Neural progenitor cell (in vitro differentiated cells): ENCODE data around the gene ABI3BP. TPM values are rescaled to one million over a fixed set of nuclear protein-coding genes. Genes with fewer than 3 reads are reported as not detected.

Experiments
- DNase-seq: peaks from one replicate; pipeline ENCODE4 v3.0.0-alpha.2; 2016; ENCODE audit warnings: low spot score
- H2AFZ ChIP-seq: fragments of 200-600 bp; sonication (generic); replicated peaks from 2 replicates; pipeline ENCODE4 v1.6.1; 2016; ENCODE audit warnings: antibody characterized with exemption
- H3F3A ChIP-seq: fragments of 200-600 bp; sonication (generic); 2 replicates; pipeline ENCODE4 v1.6.1; 2016; ENCODE audit warnings: antibody characterized with exemption, low read depth
- H3K27ac ChIP-seq: fragments of 200-600 bp; sonication (generic); 2 replicates; pipeline ENCODE4 v1.5.1; 2016; ENCODE audit warnings: mild to moderate bottlenecking
- H3K27me3 ChIP-seq: fragments of 200-600 bp; sonication (generic); 2 replicates; pipeline ENCODE4 v1.6.1; 2016; ENCODE audit warnings: mild to moderate bottlenecking, moderate library complexity
- H3K36me3 ChIP-seq: fragments of 200-600 bp; sonication (generic); 2 replicates; pipeline ENCODE4 v1.5.1; 2016
- H3K4me1 ChIP-seq: fragments of 200-600 bp; sonication (generic); 2 replicates; pipeline ENCODE4 v1.6.1; 2016; ENCODE audit warnings: mixed run types
- H3K4me2 ChIP-seq: fragments of 200-600 bp; sonication (generic); 2 replicates; pipeline ENCODE4 v1.6.1; 2016
- H3K4me3 ChIP-seq: fragments of 200-600 bp; sonication (generic); 2 replicates; pipeline ENCODE4 v1.5.1; 2016
- H3K79me2 ChIP-seq: fragments of 200-600 bp; sonication (generic); 2 replicates; pipeline ENCODE4 v1.6.1; 2016; ENCODE audit warnings: low read depth
- H3K9ac ChIP-seq: fragments of 200-600 bp; sonication (generic); 2 replicates; pipeline ENCODE4 v1.6.1; 2016
- H3K9me3 ChIP-seq: fragments of 200-600 bp; sonication (generic); 2 replicates; pipeline ENCODE4 v1.5.1; 2016; ENCODE audit warnings: low read depth
- H4K20me1 ChIP-seq: fragments of 200-600 bp; sonication (generic); 2 replicates; pipeline ENCODE4 v1.6.1; 2016; ENCODE audit warnings: low read depth
- H3K27ac Mint-ChIP-seq: 3 replicates; pipeline ENCODE4 v1.8.0; 2021; ENCODE audit warnings: mixed read lengths
- H3K27me3 Mint-ChIP-seq: 2 replicates; pipeline ENCODE4 v1.8.0; 2022; ENCODE audit warnings: low read depth, mild to moderate bottlenecking, inconsistent platforms, moderate library complexity, mixed read lengths; ENCODE audit not compliant: insufficient read depth
- H3K36me3 Mint-ChIP-seq: 3 replicates; pipeline ENCODE4 v1.8.0; 2021; ENCODE audit warnings: mixed read lengths
- H3K4me1 Mint-ChIP-seq: 3 replicates; pipeline ENCODE4 v1.8.0; 2021; ENCODE audit warnings: mixed read lengths
- H3K4me3 Mint-ChIP-seq: 3 replicates; pipeline ENCODE4 v1.8.0; 2021; ENCODE audit warnings: mild to moderate bottlenecking, moderate library complexity, mixed read lengths
- H3K9me3 Mint-ChIP-seq: 3 replicates; pipeline ENCODE4 v1.8.0; 2020; ENCODE audit warnings: mixed read lengths
- EZH2 ChIP-seq: fragments of 200-600 bp; sonication (generic); IDR thresholded peaks from 2 replicates; pipeline ENCODE4 v1.6.1; 2017; ENCODE audit warnings: antibody characterized with exemption, mild to moderate bottlenecking, moderate library complexity
- EZH2phosphoT487 ChIP-seq: fragments of 200-600 bp; sonication (generic); IDR thresholded peaks from 2 replicates; pipeline ENCODE4 v1.6.1; 2017; ENCODE audit warnings: antibody characterized with exemption
- total RNA-seq: library from RNA; depleted of rRNA; stranded (reverse); fragments of >200 nt; gene quantifications from 2 replicates; pipeline ENCODE4 v1.2.3, GENCODE V29; 2015; ENCODE audit warnings: low replicate concordance
- TF ChIP-seq, protein P1 (sequence below): fragments of 200-600 bp; sonication (generic); IDR thresholded peaks from 2 replicates; pipeline ENCODE4 v1.5.1; 2017; ENCODE audit warnings: antibody characterized with exemption, mild to moderate bottlenecking

Gene ABI3BP
- total RNA-seq, 1 donor from 2014 or later, result not detected

DNA sequence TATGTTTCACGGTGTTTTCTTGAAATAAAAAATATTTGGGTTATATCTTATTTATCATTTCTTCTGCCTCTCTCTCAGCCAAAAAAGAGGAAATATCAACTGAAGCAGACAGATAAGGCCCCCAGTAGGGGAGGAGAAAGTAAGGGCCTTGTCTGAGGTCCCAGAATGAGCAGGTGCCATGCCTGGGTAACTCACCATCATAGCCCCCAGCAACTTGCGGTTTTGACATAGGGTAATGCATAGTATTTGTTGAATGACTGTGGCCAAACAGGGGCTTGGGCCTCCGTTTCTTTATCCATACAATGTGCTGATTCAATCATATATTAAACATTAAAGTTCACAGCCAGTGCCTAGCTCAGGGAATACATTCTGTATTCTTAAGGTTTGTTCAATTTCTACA, 119.6 kb downstream of the ABI3BP start:
- no peaks in the 10 kb centered on the region for H3K36me3 Mint-ChIP-seq

DNA sequence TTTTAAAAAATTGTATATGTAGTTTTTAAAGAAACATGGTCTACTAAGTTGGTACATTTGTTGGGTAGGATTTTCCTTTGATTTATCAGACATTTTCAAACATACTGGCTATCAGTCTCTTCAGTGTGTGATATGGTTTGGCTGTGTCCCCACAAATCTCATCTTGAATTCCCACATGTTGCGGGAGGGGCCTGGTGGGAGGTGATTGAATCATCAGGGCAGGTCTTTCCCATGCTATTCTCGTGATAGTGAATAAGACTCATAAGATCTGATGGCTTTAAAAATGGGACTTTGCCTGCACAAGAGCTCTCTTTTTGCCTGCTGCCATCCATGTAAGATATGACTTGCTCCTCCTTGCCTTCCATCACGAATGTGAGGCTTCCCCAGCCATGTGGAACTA, 121.9 kb downstream of the ABI3BP start:
- Histone ChIP-seq H3K4me2 (no peak overlapping the region), H3K9ac (no peak overlapping the region), H3K36me3 (no peaks in the 10 kb centered on the region), H2AFZ (no peak overlapping the region), H3F3A (no peaks in the 10 kb centered on the region), H3K27ac (no peak overlapping the region), H3K27me3 (no peaks in the 10 kb centered on the region), H3K4me1 (no peaks in the 10 kb centered on the region), H3K79me2 (no peaks in the 10 kb centered on the region), H4K20me1 (no peaks in the 10 kb centered on the region), H3K9me3 (no peaks in the 10 kb centered on the region), H3K4me3 (no peak overlapping the region)
- TF ChIP-seq EZH2phosphoT487, result no peak
- TF ChIP-seq, protein P1, sequence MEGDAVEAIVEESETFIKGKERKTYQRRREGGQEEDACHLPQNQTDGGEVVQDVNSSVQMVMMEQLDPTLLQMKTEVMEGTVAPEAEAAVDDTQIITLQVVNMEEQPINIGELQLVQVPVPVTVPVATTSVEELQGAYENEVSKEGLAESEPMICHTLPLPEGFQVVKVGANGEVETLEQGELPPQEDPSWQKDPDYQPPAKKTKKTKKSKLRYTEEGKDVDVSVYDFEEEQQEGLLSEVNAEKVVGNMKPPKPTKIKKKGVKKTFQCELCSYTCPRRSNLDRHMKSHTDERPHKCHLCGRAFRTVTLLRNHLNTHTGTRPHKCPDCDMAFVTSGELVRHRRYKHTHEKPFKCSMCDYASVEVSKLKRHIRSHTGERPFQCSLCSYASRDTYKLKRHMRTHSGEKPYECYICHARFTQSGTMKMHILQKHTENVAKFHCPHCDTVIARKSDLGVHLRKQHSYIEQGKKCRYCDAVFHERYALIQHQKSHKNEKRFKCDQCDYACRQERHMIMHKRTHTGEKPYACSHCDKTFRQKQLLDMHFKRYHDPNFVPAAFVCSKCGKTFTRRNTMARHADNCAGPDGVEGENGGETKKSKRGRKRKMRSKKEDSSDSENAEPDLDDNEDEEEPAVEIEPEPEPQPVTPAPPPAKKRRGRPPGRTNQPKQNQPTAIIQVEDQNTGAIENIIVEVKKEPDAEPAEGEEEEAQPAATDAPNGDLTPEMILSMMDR, result no peak
- TF ChIP-seq EZH2, result no peak
- DNase-seq, result no peak
- no peaks in the 10 kb centered on the region for H3K27me3 Mint-ChIP-seq
- no peak overlapping the region for H3K27ac Mint-ChIP-seq
- no peaks in the 10 kb centered on the region for H3K4me1 Mint-ChIP-seq
- H3K36me3 Mint-ChIP-seq, result no peaks in the 10 kb centered on the region
- no peaks in the 10 kb centered on the region for H3K9me3 Mint-ChIP-seq
- no peak overlapping the region for H3K4me3 Mint-ChIP-seq

More for the DNA sequence above, 119.6 kb downstream of the ABI3BP start:
- no peaks in the 10 kb centered on the region for H3K27me3 Mint-ChIP-seq
- Histone ChIP-seq H3K27me3 (no peaks in the 10 kb centered on the region), H3F3A (no peaks in the 10 kb centered on the region), H4K20me1 (no peaks in the 10 kb centered on the region), H3K79me2 (no peaks in the 10 kb centered on the region), H3K36me3 (no peaks in the 10 kb centered on the region), H3K4me1 (no peaks in the 10 kb centered on the region), H2AFZ (no peak overlapping the region), H3K27ac (no peak overlapping the region), H3K4me3 (no peak overlapping the region), H3K9ac (no peak overlapping the region), H3K9me3 (no peaks in the 10 kb centered on the region), H3K4me2 (no peak overlapping the region)
- no peak for TF ChIP-seq EZH2phosphoT487
- TF ChIP-seq, protein P1, result no peak
- no peak for TF ChIP-seq EZH2
- no peaks in the 10 kb centered on the region for H3K4me1 Mint-ChIP-seq
- no peaks in the 10 kb centered on the region for H3K9me3 Mint-ChIP-seq
- H3K4me3 Mint-ChIP-seq, result no peak overlapping the region
- H3K27ac Mint-ChIP-seq, result no peak overlapping the region
- no peak for DNase-seq

DNA sequence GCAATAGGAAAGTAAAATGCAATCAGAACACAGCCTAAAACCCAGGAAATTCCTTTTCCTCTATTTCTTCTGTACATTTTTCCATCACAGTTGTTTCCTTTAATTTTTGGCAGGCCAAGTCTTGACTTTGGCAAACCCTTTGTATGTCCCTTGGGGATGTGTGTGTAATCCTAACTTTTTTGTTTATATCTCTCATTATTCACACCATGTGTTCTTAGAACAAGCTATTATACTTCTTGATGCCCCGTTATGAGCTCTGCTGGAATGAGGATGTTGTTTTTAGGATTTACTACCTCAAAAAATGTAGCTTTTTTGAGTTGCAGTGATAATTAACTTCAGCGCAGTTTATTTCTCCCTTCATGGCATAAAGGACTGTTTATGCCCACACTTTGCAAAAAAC, 123.4 kb downstream of the ABI3BP start:
- no peak for DNase-seq
- Histone ChIP-seq H3K27me3 (no peaks in the 10 kb centered on the region), H3F3A (no peaks in the 10 kb centered on the region), H3K36me3 (no peaks in the 10 kb centered on the region), H4K20me1 (no peaks in the 10 kb centered on the region), H3K79me2 (no peaks in the 10 kb centered on the region), H3K4me1 (no peaks in the 10 kb centered on the region), H3K4me3 (no peak overlapping the region), H3K4me2 (no peak overlapping the region), H2AFZ (no peak overlapping the region), H3K27ac (no peak overlapping the region), H3K9me3 (no peaks in the 10 kb centered on the region), H3K9ac (no peak overlapping the region)
- Mint-ChIP-seq H3K36me3 (no peaks in the 10 kb centered on the region), H3K4me1 (no peaks in the 10 kb centered on the region), H3K4me3 (no peak overlapping the region), H3K27ac (no peak overlapping the region), H3K9me3 (no peaks in the 10 kb centered on the region), H3K27me3 (no peaks in the 10 kb centered on the region)
- TF ChIP-seq, protein P1, result no peak

DNA sequence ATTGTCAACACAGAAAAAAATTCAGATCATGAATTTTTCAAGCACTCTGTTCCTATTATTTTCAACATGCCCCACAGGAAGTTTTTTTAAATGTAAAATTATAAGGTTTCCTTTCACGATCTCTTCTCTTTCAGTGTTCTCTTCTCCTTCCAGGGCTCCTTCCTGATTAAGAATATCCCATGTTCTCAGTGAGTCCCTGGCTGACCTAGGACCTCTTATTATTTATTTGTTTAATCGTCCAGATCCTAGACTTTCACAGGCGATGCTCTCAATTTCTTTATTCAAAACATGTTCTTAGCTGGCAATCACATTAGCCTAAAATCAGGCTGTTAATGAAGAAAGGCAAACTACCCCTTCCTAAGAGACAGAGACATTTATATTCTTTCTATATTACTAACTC, 124.3 kb downstream of the ABI3BP start:
- H4K20me1 ChIP-seq, result no peaks in the 10 kb centered on the region

More for the DNA sequence above, 124.3 kb downstream of the ABI3BP start:
- no peaks in the 10 kb centered on the region for H3K4me1 ChIP-seq
- no peaks in the 10 kb centered on the region for H3K27me3 Mint-ChIP-seq
- TF ChIP-seq EZH2, result no peak
- no peak for TF ChIP-seq EZH2phosphoT487
- TF ChIP-seq, protein P1, result no peak
- no peak overlapping the region for H2AFZ ChIP-seq
- H3K9ac ChIP-seq, result no peak overlapping the region
- DNase-seq, result no peak
- H3K4me2 ChIP-seq, result no peak overlapping the region
- no peak overlapping the region for H3K4me3 Mint-ChIP-seq
- no peaks in the 10 kb centered on the region for H3K9me3 ChIP-seq
- H3K9me3 Mint-ChIP-seq, result no peaks in the 10 kb centered on the region
- no peaks in the 10 kb centered on the region for H3K4me1 Mint-ChIP-seq
- H3K36me3 ChIP-seq, result no peaks in the 10 kb centered on the region
- no peak overlapping the region for H3K27ac Mint-ChIP-seq
- H3K27me3 ChIP-seq, result no peaks in the 10 kb centered on the region
- no peaks in the 10 kb centered on the region for H3F3A ChIP-seq
- H3K36me3 Mint-ChIP-seq, result no peaks in the 10 kb centered on the region
- H3K79me2 ChIP-seq, result no peaks in the 10 kb centered on the region
- no peak overlapping the region for H3K4me3 ChIP-seq
- H3K27ac ChIP-seq, result no peak overlapping the region
